GM12872 (cell line): ENCODE measurements around the gene ZFP14.

Experiments used
- CTCF ChIP-seq: IDR thresholded peaks from 3 replicates; pipeline ENCODE4 v1.5.1; 2011; ENCODE audit warnings: low read depth, mild to moderate bottlenecking, low read length, moderate library complexity; ENCODE audit not compliant: insufficient read depth

Gene ZFP14

GRCh38 chr19:36409841-36410240 is 30.8 kb upstream of the ZFP14 start:
- TF ChIP-seq CTCF: no peak

GRCh38 chr19:36408101-36408500 is 29.1 kb upstream of the ZFP14 start:
- no peak for TF ChIP-seq CTCF

GRCh38 chr19:36404498-36404897 is 25.5 kb upstream of the ZFP14 start:
- TF ChIP-seq CTCF: no peak

- TF ChIP-seq CTCF: no peak
These were observed 22.5 kb upstream of the ZFP14 start for GRCh38 chr19:36401475-36401874.

GRCh38 chr19:36398571-36398970 is 19.6 kb upstream of the ZFP14 start:
- TF ChIP-seq CTCF: no peak

- no peak for TF ChIP-seq CTCF
These were observed 14.1 kb upstream of the ZFP14 start for GRCh38 chr19:36392916-36393673.

GRCh38 chr19:36379510-36379819 is 464 bp upstream of the ZFP14 start:
- no peak for TF ChIP-seq CTCF
